Measurements from ENCODE around the gene ATP5MC2.

DNA sequence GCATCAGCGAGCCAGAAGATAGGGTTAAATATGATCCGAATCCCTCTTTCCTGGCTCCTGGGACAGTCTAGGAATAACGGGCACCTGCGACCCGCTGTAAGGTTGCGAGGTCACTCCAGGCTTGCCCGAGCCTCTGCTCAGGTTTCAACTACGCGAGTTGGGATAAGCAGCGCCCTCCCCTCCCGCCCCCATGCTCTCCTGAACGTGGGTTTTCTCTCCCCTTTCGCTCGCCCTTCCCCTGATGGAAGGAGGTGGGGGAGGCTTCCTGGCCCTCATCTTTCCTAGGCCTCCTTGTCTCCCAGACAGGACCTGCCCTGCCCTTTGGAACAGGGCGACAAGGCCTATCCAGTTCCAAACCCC, 753 bp upstream of the ATP5MC2 start:
- TF ChIP-seq EZH2 (IDR thresholded peaks at IDR 0.05; ENCODE audit: insufficient read depth, poor library complexity, severe bottlenecking) (no peak), EZH2phosphoT487 (IDR thresholded peaks at IDR 0.05; ENCODE audit: insufficient read depth, low read depth) (no peak)
